ENCODE results near the gene FKBP14.

The FKBP14 gene

GRCh38 chr7:30026229-30027064, at the start of gene FKBP14:
Gene FKBP14 (minus strand): TSS chr7:30026702. CDS start chr7:30026508, 194 bp downstream.
- peak; percentile 71 to 81 (median 80) for DNase-seq (ENCODE audit: low read depth in 3 of 3, low spot score in 1 of 3)

- no peak for DNase-seq (ENCODE audit: low read depth in 3 of 3, low spot score in 1 of 3)
These were observed 48.0 kb upstream of the FKBP14 start for GRCh38 chr7:30074422-30075030.

GRCh38 chr7:30072735-30073134, 46.2 kb upstream of the FKBP14 start:
- DNase-seq (ENCODE audit: low read depth in 3 of 3, low spot score in 1 of 3), result no peak

GRCh38 chr7:30070052-30070451, 43.5 kb upstream of the FKBP14 start:
- DNase-seq (ENCODE audit: low read depth in 3 of 3, low spot score in 1 of 3), result no peak

GRCh38 chr7:30069096-30069867, 42.8 kb upstream of the FKBP14 start:
- DNase-seq (ENCODE audit: low read depth in 3 of 3, low spot score in 1 of 3), result no peak

GRCh38 chr7:30068117-30068516, 41.6 kb upstream of the FKBP14 start:
- no peak for DNase-seq (ENCODE audit: low read depth in 3 of 3, low spot score in 1 of 3)

GRCh38 chr7:30066687-30067086, 40.2 kb upstream of the FKBP14 start:
- no peak for DNase-seq (ENCODE audit: low read depth in 3 of 3, low spot score in 1 of 3)

- no peak for DNase-seq (ENCODE audit: low read depth in 3 of 3, low spot score in 1 of 3)
These were observed 39.2 kb upstream of the FKBP14 start for GRCh38 chr7:30065746-30066145.

- no peak for DNase-seq (ENCODE audit: low read depth in 3 of 3, low spot score in 1 of 3)
These were observed 36.1 kb upstream of the FKBP14 start for GRCh38 chr7:30062587-30062986.

GRCh38 chr7:30061786-30062185, 35.3 kb upstream of the FKBP14 start:
- peak in 2 of 3 donors; percentile 5 to 6 for DNase-seq (ENCODE audit: low read depth in 3 of 3, low spot score in 1 of 3)

- DNase-seq (ENCODE audit: low read depth in 3 of 3, low spot score in 1 of 3), result no peak
These were observed 31.2 kb upstream of the FKBP14 start for GRCh38 chr7:30057741-30058140.

- DNase-seq (ENCODE audit: low read depth in 3 of 3, low spot score in 1 of 3), result no peak
These were observed 26.6 kb upstream of the FKBP14 start for GRCh38 chr7:30053068-30053467.

GRCh38 chr7:30049173-30049572, 22.7 kb upstream of the FKBP14 start:
- no peak for DNase-seq (ENCODE audit: low read depth in 3 of 3, low spot score in 1 of 3)

GRCh38 chr7:30048582-30048981, 22.1 kb upstream of the FKBP14 start:
- no peak for DNase-seq (ENCODE audit: low read depth in 3 of 3, low spot score in 1 of 3)

- DNase-seq (ENCODE audit: low read depth in 3 of 3, low spot score in 1 of 3), result no peak
These were observed 20.6 kb upstream of the FKBP14 start for GRCh38 chr7:30047124-30047523.

GRCh38 chr7:30046127-30046770, 19.7 kb upstream of the FKBP14 start:
- no peak for DNase-seq (ENCODE audit: low read depth in 3 of 3, low spot score in 1 of 3)

GRCh38 chr7:30041526-30042269, 15.2 kb upstream of the FKBP14 start:
- DNase-seq (ENCODE audit: low read depth in 3 of 3, low spot score in 1 of 3), result no peak

- no peak for DNase-seq (ENCODE audit: low read depth in 3 of 3, low spot score in 1 of 3)
These were observed 14.4 kb upstream of the FKBP14 start for GRCh38 chr7:30040938-30041337.

GRCh38 chr7:30038196-30038980, 11.9 kb upstream of the FKBP14 start:
- no peak for DNase-seq (ENCODE audit: low read depth in 3 of 3, low spot score in 1 of 3)

- DNase-seq (ENCODE audit: low read depth in 3 of 3, low spot score in 1 of 3), result no peak
These were observed 9.7 kb upstream of the FKBP14 start for GRCh38 chr7:30036220-30036619.
